ENCODE results near the gene RAD51. TPM values are rescaled to one million over a fixed set of nuclear protein-coding genes. Genes with fewer than 3 reads are reported as not detected.

The RAD51 gene
- total and polyA plus RNA-seq, 9 of the 15 experiments (the other 6 are each of a cell fraction or from before 2014, with no cell fraction given) = 16.0 to 63.8 (median 34.6) TPM

DNA sequence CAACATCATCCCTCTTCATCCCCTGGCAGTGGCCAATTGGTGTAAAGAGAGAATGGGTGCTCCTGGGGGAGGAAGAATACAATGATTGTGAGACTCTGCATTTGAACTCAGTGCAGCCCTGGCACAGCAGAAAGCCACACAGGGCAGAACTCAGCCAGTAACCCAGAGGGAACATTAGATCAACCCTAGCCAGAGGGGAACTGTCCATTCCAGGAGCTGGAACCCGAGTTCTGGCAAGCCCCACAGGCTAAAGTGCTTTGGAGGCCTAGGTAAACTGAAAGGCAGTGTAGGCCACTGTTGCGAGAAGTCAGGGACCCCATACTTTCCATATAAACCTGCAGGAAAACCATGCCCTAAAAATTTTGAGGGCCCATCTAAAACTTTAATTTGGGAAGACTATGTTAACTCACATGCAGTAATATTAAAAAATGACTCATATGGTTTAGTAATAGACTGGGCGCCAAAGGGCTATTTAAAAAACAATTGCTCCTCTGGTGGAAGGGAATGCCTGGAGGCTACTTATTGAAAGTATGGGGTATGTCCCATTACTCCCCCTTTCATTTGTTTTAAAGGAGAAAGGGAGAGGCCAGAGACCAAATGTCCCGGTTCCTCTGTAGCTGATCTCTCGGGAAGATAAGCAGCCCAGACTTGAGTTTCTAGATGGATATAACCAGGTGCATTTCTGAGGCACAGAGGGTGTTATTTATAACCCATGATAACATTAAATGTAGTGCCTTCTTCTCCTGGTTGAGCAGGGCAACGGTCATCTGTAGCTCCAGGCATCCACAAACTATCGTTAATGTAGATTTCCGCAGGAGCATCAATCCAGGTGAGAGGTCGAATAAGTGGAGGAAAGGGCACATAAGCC lies 5.8 kb upstream of the RAD51 start:
- POLR2A ChIA-PET = interaction anchor here (0.6 to 1.0 kb wide), 3 partner anchors 50 to 129 kb away, joined by 3 to 5 read pairs (median 4); no protein-coding TSS in a partner anchor
- TF ChIP-seq ILF3 (IDR thresholded peaks at IDR 0.05; ENCODE audit: borderline replicate concordance) (no peak), HEY1 (CRISPR knock-in tag; IDR thresholded peaks at IDR 0.05; ENCODE audit: borderline replicate concordance) (no peak), NEUROD1 (IDR thresholded peaks at IDR 0.05; ENCODE audit: borderline replicate concordance, low read depth, low read length, partially characterized antibody) (no peak), ZBTB26 (CRISPR knock-in tag; IDR thresholded peaks at IDR 0.05) (no peak), ZNF133 (CRISPR knock-in tag; IDR thresholded peaks at IDR 0.05) (no peak), SRSF9 (IDR thresholded peaks at IDR 0.05; ENCODE audit: borderline replicate concordance, low read depth, low read length) (no peak), NBN (IDR thresholded peaks at IDR 0.05; ENCODE audit: low read depth) (no peak), KLF13 (tag; IDR thresholded peaks at IDR 0.05; ENCODE audit: borderline replicate concordance, low read depth) (no peak), HDAC3 (IDR thresholded peaks at IDR 0.05; ENCODE audit: borderline replicate concordance, partially characterized antibody) (no peak), ZNF583 (CRISPR knock-in tag; IDR thresholded peaks at IDR 0.05) (no peak), RBM25 (IDR thresholded peaks at IDR 0.05; ENCODE audit: low read depth, low read length, severe bottlenecking) (no peak)
- Histone ChIP-seq H3K9me1 (ENCODE audit: control insufficient read depth, insufficient read depth, low read length) (no peaks in the 10 kb centered on the region), H3K4me2 (ENCODE audit: insufficient read depth, low read length) (no peak overlapping the region), H3K4me1 (replicated peaks in 1 of 2; ENCODE audit: control insufficient read depth in 2 of 2, insufficient read depth in 2 of 2, low read length in 2 of 2) (peaks cover 5 to 7% of the 10 kb centered on the region in 2 experiments; a peak in 3 of 5 replicates), H2AFZ (ENCODE audit: low read depth, low read length) (no peak overlapping the region), H3K27ac (ENCODE audit: extremely low read depth, low read depth, low read length) (no peak overlapping the region), H3K36me3 (ENCODE audit: control insufficient read depth, insufficient read depth, low read length) (peaks cover 2% of the 10 kb centered on the region; the same call in 1 of the 3 replicates), H3K27me3 (ENCODE audit: control insufficient read depth in 2 of 2, insufficient read depth in 2 of 2, low read length in 2 of 2) (no peaks in the 10 kb centered on the region), H3K9me3 (replicated peaks; ENCODE audit: control insufficient read depth, insufficient read depth, low read depth, low read length) (no peaks in the 10 kb centered on the region), H3K79me2 (ENCODE audit: control insufficient read depth, insufficient read depth, low read length) (peaks cover 8% of the 10 kb centered on the region; the same call in 2 of the 3 replicates), H3K9ac (ENCODE audit: insufficient read depth in 1 of 2, low read depth in 2 of 2, low read length in 2 of 2) (no peak overlapping the region), H3K4me3 (no peak overlapping the region), H4K20me1 (replicated peaks; ENCODE audit: control insufficient read depth, insufficient read depth, low read length) (no peaks in the 10 kb centered on the region)
- no peak for DNase-seq (ENCODE audit: extremely low read depth in 1 of 4, low spot score in 3 of 4)
- BruUV-seq (replicated peaks) = no TSS peak
- ATAC-seq = no peak
- FAIRE-seq = no peak
- intact Hi-C loops (cut with micrococcal nuclease) = no loop called here
- WGBS (ENCODE audit: insufficient coverage, low coverage, missing lambda C conversion rate) = 61% methylated on average over 9 of the region's 9 CpGs
- CTCF ChIA-PET (ENCODE audit: low intra/inter-chr PET ratio) = no interaction called here
- in situ Hi-C loops (cut with MboI) = no loop called here
